Stimulated activated CD8-positive, alpha-beta memory T cell treated with anti-CD3 and anti-CD28 coated beads, Interleukin-2, amount 100 ng/mL, for 48 hours (primary cell): ENCODE measurements around the gene MRPL2.
"Not testable (repeated sequence)": the region's sequence is repeated elsewhere in the genome, so short reads cannot be mapped to it uniquely, and the experiment has no call there.

Experiments
- DNase-seq, 2 donors: peaks; one replicate each; pipeline ENCODE4 v3.0.0-alpha.2; 2020; ENCODE audit warnings: low read depth in 2 of 2

Gene MRPL2

GRCh38 chr6:43082806-43083655 lies 23.8 kb upstream of the MRPL2 start:
- DNase-seq: no peak

DNA sequence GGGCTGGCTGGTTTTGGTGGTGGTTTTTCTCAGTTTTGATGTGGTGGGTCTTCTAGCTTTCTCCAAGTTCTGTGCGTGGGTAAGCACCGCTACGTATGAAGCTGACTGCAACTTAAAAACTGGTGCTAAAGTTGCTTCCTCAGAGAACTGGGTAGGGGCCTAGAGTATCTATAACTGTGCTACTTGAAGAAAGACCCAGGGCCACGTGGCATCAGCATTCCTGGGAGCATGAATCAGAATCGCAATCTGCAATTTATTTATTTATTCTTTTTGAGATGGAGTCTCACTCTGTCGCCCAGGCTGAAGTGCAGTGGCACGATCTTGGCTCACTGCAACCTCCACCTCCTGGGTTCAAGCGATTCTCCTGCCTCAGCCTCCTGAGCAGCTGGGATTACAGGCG lies 22.7 kb upstream of the MRPL2 start:
- not testable (repeated sequence) for DNase-seq

- no peak for DNase-seq
Measured at GRCh38 chr6:43081043-43081442, 21.8 kb upstream of the MRPL2 start.

DNA sequence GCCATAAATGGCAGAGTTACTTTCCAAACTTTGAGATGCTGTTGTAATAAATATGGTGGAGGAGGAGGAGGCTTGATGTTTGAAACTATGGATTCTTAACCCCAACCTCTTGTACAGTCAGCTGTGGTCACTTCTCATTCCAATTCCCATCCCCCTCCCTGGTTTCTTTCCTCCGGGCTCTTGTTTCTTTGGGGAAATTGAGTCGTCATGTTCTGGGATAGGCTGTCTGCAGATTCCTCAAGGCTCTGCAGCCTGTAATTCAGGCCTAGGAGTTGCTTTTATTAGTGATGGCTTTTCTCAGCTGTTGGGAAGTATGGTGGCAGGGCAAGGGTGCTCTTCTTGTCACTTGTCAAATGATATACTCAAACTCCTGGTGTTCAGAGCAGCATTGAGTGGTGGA lies 19.5 kb upstream of the MRPL2 start:
- DNase-seq: no peak

DNA sequence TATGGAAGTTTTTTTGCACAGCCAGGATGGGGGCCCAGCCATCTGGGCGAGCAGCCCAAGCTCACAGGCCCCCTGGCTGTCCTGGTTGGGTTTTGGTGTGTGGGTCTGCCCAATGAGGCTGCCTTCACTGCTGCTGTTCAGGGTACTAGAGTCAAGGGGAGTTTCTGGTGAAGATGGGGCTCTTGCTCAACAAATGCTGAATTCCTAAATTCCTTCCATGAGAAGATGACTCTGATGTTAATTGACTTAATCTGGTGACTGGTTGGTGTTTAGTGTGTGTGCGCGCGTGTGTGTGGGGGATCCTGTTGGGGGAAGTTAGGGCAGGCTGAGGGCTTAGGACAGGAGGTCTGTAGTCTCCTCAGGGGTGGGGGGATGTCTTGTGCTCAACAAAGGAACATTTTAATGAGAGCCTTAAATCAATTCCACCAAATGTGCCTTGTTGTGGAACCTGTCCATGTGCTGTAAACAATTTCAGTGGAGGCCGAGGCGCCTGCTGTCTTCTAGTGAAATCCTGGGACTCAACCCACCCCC lies 18.8 kb upstream of the MRPL2 start:
- no peak for DNase-seq

DNA sequence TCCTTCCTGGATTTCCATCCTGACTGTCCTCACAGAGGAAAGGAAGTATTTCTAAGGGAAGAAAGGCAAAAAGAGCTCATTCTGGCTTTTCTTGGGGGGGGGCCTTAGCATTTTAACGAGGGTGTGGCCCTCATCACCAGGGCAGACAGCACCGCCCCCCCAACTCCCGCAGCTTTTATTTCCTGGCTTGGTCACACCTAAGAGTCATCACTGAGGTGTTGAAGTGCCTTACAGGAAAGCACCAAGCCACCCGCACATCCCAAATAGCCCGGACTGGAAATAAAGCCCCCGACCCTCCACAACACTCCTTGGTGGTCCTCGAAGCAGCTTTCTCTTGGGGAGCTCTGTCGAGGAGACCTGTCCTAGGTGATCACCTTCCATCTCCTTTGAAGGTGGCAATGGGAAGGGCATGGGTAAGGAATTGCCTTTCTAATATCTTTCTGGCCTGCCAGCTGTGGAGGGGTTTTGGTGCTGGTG lies 18.1 kb upstream of the MRPL2 start:
- DNase-seq: no peak

GRCh38 chr6:43076464-43077332 lies 17.5 kb upstream of the MRPL2 start:
- no peak for DNase-seq

DNA sequence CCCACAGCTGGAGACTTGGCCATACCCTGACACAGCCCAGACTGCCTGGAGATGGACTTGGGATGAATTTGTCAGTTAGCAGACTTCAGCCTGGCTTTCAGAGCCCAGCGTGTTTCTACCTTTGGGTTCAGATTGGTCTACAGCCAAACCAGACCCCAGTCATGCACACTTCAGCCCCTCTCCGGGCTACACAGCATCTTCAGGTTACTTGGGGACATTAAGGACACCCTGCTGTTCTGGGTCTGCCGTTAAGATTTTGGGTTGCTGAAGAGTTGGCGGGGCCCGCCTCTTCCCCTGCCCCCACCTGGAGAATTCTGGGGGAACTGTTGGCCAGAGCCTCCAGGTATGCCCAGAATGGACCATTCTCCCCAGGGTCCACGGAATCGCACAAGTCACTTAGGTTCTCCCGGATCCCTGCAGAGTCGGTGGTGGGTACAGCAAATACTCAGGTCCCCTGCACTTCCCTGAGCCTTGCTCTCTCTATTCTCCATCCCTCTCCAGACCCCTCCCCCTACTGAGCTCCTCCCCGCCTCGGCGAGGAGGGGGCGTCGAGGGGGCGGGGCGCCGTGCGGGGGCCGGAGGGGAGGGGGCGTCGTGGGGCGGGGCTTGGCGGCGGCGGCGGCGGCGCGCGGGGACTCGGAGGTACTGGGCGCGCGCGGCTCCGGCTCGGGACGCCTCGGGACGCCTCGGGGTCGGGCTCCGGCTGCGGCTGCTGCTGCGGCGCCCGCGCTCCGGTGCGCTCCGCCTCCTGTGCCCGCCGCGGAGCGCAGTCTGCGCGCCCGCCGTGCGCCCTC lies 16.6 kb upstream of the MRPL2 start, which contains the start of gene PTK7:
TSS of gene PTK7 (plus strand) at position 645 of the 794 bp plus-strand sequence. CDS start 175 bp downstream, outside the sequence.
- DNase-seq: no peak

DNA sequence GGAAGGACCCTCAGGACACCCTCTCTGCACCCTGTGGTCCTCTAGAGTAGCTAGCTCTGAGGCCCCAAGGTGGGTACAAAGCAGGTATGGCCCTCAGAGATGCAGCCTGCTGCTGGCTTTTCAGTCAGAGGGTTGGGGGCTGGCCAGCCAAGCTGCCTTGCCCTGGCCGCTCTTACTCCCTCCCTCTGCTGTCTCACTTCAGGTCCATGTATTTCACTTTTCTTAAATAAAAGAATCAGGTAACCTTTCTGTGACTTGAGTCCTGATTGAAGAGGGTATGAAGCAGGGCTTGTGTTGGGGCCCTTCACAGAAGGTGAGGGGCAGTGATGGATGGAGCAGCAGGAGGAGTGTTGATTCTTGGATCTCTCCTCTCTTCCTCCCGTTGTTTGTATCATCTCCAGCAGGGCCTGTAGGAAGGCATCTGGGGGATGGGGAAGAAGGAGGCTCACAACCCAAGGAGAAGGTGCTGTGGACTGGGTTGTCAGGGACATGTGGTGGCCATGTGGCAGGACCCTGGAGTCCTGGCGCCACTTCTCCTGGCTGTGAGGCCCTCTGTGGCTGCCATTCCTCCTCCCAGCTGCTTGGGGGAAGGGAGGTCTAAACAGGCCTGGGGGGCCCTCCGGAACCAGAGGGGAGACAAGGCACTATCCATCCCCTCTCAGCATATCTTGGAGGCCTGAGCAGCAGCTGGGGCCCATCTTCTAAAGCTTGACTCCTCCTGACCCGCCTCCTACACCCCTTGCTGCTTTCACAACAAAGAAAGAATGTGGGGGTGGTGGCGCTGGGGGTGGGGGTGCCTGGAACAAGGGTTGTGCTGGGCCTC lies 15.8 kb upstream of the MRPL2 start:
- no peak for DNase-seq

DNA sequence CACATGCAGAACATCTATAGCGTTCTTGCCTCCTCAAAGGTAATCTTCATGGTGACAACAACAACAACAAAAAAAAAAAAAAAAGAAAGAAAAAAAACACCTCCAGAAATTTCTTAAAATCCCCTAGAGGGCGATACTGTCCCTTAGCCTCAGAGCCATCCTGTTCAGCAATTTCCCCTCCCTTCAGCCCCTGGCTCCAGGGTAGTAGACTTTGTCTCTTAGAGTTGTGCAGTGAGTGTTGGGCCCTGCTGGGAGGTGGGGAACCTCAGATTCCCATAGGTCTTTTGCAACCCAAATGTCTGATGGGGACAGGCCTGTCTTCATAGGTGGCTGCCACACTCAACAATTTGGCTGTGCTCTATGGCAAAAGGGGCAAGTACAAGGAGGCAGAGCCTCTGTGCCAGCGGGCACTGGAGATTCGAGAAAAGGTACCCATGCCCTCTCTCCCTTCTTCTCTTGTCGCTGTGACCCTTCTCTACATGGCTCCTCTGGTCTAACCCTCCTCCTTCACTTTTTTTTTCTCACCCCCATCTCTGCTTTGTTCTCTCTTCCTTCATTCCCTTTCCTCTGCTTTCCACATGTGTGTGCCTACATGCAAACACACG lies 10.9 kb upstream of the MRPL2 start:
- DNase-seq: no peak

GRCh38 chr6:43062818-43063217 lies 3.6 kb upstream of the MRPL2 start:
- no peak for DNase-seq

- DNase-seq: no peak
Measured at GRCh38 chr6:43061861-43062260, 2.6 kb upstream of the MRPL2 start.

GRCh38 chr6:43060755-43061633 lies 1.8 kb upstream of the MRPL2 start:
- no peak for DNase-seq

DNA sequence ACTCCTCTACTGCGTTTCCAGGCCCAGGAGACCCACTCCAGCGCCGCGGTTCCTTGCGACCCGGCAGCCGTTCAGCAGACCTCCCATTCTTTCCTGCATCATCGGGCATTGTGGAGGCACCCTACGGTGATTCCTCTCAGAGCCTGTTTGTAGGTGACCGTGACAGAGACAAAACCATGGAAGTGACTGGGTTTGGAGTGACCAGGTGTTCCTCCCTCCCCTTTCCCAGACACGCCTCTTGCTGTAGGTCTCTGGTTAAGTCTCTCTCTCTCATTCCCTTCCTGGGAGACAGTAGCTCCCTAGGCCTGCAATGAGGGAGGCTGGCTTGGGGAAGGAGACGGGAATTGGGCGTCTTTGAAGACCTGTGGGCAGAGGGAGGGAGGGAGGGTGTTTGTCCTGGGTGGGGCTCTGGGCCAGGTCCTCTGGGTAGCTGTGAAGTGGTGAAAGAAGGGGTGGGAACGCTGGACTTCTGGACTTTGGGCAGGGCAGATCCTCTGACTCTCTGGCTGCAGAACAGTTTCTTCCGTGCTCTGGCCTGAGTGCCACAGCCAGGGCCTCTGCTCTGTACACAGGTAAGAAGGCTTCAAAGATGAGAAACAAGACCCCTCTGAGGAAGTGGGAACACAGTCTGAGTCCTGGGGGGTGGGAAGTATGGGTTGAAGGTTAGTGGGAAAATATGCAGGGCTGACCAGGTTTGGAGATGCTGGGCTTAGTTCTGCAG lies 960 bp upstream of the MRPL2 start:
- no peak for DNase-seq

DNA sequence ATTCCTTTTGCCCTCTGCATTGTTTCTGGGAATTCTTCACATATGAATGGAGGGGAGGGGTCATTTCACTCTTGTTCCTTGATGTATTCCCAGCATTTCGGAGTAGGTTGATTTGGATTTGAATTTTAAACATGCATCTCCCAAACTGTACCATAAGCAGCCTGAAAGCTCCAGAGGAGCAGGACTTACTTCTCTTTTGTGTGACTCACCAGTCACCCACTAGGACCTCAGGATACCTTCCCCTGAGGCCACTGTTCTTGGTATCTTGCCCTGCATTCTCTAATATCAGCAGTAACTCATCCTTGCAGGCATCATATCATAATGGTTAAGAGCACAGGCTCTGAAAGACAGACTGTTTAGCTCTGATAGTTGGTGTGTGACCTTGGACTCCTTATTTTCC lies 703 bp downstream of the MRPL2 start:
- DNase-seq: no peak

DNA sequence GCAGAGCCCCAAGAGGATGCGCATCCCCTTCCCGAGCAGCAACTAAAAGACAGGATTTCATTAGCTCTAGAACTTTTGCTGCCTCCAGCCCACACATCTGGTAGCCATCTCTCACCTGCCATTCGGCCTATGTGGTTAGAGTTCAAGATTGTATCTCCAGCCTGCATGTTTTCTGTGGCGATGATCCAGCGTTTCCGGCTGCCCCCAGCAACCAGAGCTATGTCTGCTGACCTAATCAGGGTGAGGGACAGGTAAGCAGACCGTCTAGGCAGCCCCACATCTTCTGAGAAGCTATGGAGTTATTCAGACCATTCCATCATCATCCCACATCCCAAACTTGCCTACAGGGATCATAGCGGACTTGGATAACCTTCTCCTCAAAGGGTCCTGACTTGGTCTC lies 3.3 kb downstream of the MRPL2 start:
- no peak for DNase-seq

GRCh38 chr6:43054206-43054943 lies 4.9 kb downstream of the MRPL2 start:
- DNase-seq: no peak
